Neural cell (in vitro differentiated cells): Measurements from ENCODE around the gene ZNF618. TPM values are rescaled to one million over a fixed set of nuclear protein-coding genes. Genes with fewer than 3 reads are reported as not detected.
"Not testable (repeated sequence)": the region's sequence is repeated elsewhere in the genome, so short reads cannot be mapped to it uniquely, and the experiment has no call there.

Source experiments
- H2AFZ ChIP-seq: fragments of 200-600, 300-800 bp; sonication (generic), shearing (Covaris generic); 2 replicates; pipeline ENCODE4 v1.6.0; 2014; ENCODE audit warnings: low read depth, mild to moderate bottlenecking, antibody characterized with exemption, low read length, moderate library complexity
- H3F3A ChIP-seq: fragments of 200-600 bp; shearing (Covaris generic); 2 replicates; pipeline ENCODE4 v1.6.1; 2016; ENCODE audit warnings: mild to moderate bottlenecking, moderate library complexity, mixed read lengths, antibody characterized with exemption, low read length; ENCODE audit not compliant: insufficient read depth, poor library complexity, severe bottlenecking
- H3K27ac ChIP-seq: fragments of 200-600, 300-800 bp; sonication (generic), shearing (Covaris generic); 2 replicates; pipeline ENCODE4 v1.5.1; 2014; ENCODE audit warnings: mild to moderate bottlenecking, low read length, moderate library complexity
- H3K27me3 ChIP-seq: fragments of 300-800, 200-600 bp; sonication (generic), shearing (Covaris generic); 2 replicates; pipeline ENCODE4 v1.6.0; 2014; ENCODE audit warnings: mild to moderate bottlenecking, low read depth, low read length, moderate library complexity; ENCODE audit not compliant: insufficient read depth
- H3K36me3 ChIP-seq: fragments of 300-800, 200-600 bp; sonication (generic), shearing (Covaris generic); 2 replicates; pipeline ENCODE4 v1.5.1; 2014; ENCODE audit warnings: mild to moderate bottlenecking, antibody characterized with exemption, low read length, moderate library complexity; ENCODE audit not compliant: insufficient read depth
- H3K4me2 ChIP-seq: fragments of 300-800, 200-600 bp; sonication (generic), shearing (Covaris generic); 2 replicates; pipeline ENCODE4 v1.6.0; 2014; ENCODE audit warnings: mild to moderate bottlenecking, low read length
- H3K4me3 ChIP-seq: fragments of 300-800, 200-600 bp; sonication (generic), shearing (Covaris generic); 2 replicates; pipeline ENCODE4 v1.5.1; 2014; ENCODE audit warnings: mild to moderate bottlenecking, low read length, moderate library complexity
- H3K79me2 ChIP-seq: fragments of 200-600 bp; shearing (Covaris generic); replicated peaks from 2 replicates; pipeline ENCODE4 v1.6.0; 2014; ENCODE audit warnings: mild to moderate bottlenecking, low read length, moderate library complexity; ENCODE audit not compliant: insufficient read depth
- H3K9ac ChIP-seq: fragments of 300-800, 200-600 bp; sonication (generic), shearing (Covaris generic); 2 replicates; pipeline ENCODE4 v1.6.1; 2016; ENCODE audit warnings: mild to moderate bottlenecking, low read length, mixed read lengths
- H3K9me2 ChIP-seq: fragments of 200-600 bp; shearing (Covaris generic); 2 replicates; pipeline ENCODE4 v1.6.1; 2016; ENCODE audit warnings: mild to moderate bottlenecking, low read length, mixed read lengths; ENCODE audit not compliant: insufficient read depth
- H3K9me3 ChIP-seq: fragments of 200-600, 300-800 bp; sonication (generic), shearing (Covaris generic); 2 replicates; pipeline ENCODE4 v1.6.1; 2016; ENCODE audit warnings: mild to moderate bottlenecking, mixed run types, low read length, moderate library complexity, mixed read lengths
- H4K20me1 ChIP-seq: fragments of 200-600 bp; shearing (Covaris generic); 2 replicates; pipeline ENCODE4 v1.6.1; 2016; ENCODE audit warnings: mild to moderate bottlenecking, mixed run types; ENCODE audit not compliant: insufficient read depth
- EP300 ChIP-seq: fragments of 450-650 bp; conservative IDR thresholded peaks from 2 replicates; pipeline ENCODE4 v1.6.1; 2014; ENCODE audit warnings: antibody characterized with exemption, mild to moderate bottlenecking, moderate library complexity; ENCODE audit not compliant: poor library complexity, severe bottlenecking
- EZH2 ChIP-seq: fragments of 200-600, 300-800 bp; shearing (Covaris generic), sonication (generic); IDR thresholded peaks from 2 replicates; pipeline ENCODE4 v1.6.1; 2014; ENCODE audit warnings: antibody characterized with exemption, low read length, borderline replicate concordance, mild to moderate bottlenecking; ENCODE audit not compliant: insufficient read depth, poor library complexity, severe bottlenecking
- MXI1 ChIP-seq: fragments of 450-650 bp; conservative IDR thresholded peaks from 2 replicates; pipeline ENCODE4 v1.6.1; 2014; ENCODE audit warnings: antibody characterized with exemption, mild to moderate bottlenecking; ENCODE audit not compliant: poor library complexity, severe bottlenecking
- POLR2AphosphoS5 ChIP-seq: IDR thresholded peaks from 2 replicates; pipeline ENCODE4 v1.6.1; 2012
- RAD21 ChIP-seq: fragments of 450-650 bp; conservative IDR thresholded peaks from 2 replicates; pipeline ENCODE4 v1.6.1; 2014; ENCODE audit warnings: antibody characterized with exemption, mild to moderate bottlenecking, moderate library complexity
- SMC3 ChIP-seq: fragments of 450-650 bp; conservative IDR thresholded peaks from 2 replicates; pipeline ENCODE4 v1.6.1; 2014; ENCODE audit warnings: antibody characterized with exemption, mild to moderate bottlenecking, moderate library complexity; ENCODE audit not compliant: poor library complexity
- TAF1 ChIP-seq: IDR thresholded peaks from 2 replicates; pipeline ENCODE4 v1.6.1; 2012; ENCODE audit warnings: low read depth
- polyA plus RNA-seq: library from polyadenylated mRNA; depleted of rRNA; stranded (reverse); fragments of >200 nt; gene quantifications from 2 replicates; pipeline ENCODE4 v1.2.3, GENCODE V29; 2014
- TF ChIP-seq, protein P1 (sequence below): IDR thresholded peaks from 2 replicates; pipeline ENCODE4 v1.6.1; 2012; ENCODE audit warnings: borderline replicate concordance
- TF ChIP-seq, protein P2 (sequence below): fragments of 450-650 bp; IDR thresholded peaks from 2 replicates; pipeline ENCODE4 v1.5.1; 2014; ENCODE audit warnings: antibody characterized with exemption, mild to moderate bottlenecking, moderate library complexity; ENCODE audit not compliant: poor library complexity, severe bottlenecking

ZNF618 gene
- polyA plus RNA-seq, 1 donor from 2014 or later = 7.1 TPM

DNA sequence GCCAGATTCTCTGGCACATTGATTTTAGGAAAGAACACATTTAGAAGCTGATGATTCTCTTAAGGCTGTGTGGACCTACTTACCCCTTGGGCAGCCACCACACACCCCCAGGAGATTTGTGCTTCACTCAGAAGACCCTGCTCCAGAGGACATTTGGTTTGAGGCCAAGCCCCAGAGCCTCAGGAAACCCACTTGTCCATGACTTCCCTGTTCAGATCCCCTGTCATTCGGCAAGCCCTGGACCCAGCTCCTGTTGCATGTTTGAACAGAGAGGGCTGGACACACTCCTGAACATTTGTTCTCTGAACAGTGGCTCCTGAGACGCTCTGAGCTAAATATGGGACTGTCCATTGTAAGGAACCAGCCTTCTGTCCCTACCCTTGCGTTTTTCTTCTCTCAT is 119.9 kb downstream of the ZNF618 start:
- H3K9ac ChIP-seq = no peak overlapping the region
- no peak overlapping the region for H3K4me3 ChIP-seq
- H3K79me2 ChIP-seq = no peaks in the 10 kb centered on the region
- TF ChIP-seq EP300 (no peak), EZH2 (no peak), POLR2AphosphoS5 (no peak), RAD21 (no peak), TAF1 (no peak), MXI1 (no peak), SMC3 (no peak)
- TF ChIP-seq, protein P1, sequence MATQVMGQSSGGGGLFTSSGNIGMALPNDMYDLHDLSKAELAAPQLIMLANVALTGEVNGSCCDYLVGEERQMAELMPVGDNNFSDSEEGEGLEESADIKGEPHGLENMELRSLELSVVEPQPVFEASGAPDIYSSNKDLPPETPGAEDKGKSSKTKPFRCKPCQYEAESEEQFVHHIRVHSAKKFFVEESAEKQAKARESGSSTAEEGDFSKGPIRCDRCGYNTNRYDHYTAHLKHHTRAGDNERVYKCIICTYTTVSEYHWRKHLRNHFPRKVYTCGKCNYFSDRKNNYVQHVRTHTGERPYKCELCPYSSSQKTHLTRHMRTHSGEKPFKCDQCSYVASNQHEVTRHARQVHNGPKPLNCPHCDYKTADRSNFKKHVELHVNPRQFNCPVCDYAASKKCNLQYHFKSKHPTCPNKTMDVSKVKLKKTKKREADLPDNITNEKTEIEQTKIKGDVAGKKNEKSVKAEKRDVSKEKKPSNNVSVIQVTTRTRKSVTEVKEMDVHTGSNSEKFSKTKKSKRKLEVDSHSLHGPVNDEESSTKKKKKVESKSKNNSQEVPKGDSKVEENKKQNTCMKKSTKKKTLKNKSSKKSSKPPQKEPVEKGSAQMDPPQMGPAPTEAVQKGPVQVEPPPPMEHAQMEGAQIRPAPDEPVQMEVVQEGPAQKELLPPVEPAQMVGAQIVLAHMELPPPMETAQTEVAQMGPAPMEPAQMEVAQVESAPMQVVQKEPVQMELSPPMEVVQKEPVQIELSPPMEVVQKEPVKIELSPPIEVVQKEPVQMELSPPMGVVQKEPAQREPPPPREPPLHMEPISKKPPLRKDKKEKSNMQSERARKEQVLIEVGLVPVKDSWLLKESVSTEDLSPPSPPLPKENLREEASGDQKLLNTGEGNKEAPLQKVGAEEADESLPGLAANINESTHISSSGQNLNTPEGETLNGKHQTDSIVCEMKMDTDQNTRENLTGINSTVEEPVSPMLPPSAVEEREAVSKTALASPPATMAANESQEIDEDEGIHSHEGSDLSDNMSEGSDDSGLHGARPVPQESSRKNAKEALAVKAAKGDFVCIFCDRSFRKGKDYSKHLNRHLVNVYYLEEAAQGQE = no peak
- TF ChIP-seq, protein P2, sequence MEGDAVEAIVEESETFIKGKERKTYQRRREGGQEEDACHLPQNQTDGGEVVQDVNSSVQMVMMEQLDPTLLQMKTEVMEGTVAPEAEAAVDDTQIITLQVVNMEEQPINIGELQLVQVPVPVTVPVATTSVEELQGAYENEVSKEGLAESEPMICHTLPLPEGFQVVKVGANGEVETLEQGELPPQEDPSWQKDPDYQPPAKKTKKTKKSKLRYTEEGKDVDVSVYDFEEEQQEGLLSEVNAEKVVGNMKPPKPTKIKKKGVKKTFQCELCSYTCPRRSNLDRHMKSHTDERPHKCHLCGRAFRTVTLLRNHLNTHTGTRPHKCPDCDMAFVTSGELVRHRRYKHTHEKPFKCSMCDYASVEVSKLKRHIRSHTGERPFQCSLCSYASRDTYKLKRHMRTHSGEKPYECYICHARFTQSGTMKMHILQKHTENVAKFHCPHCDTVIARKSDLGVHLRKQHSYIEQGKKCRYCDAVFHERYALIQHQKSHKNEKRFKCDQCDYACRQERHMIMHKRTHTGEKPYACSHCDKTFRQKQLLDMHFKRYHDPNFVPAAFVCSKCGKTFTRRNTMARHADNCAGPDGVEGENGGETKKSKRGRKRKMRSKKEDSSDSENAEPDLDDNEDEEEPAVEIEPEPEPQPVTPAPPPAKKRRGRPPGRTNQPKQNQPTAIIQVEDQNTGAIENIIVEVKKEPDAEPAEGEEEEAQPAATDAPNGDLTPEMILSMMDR = no peak
- no peaks in the 10 kb centered on the region for H4K20me1 ChIP-seq
- no peaks in the 10 kb centered on the region for H3K27me3 ChIP-seq
- no peaks in the 10 kb centered on the region for H3F3A ChIP-seq
- no peaks in the 10 kb centered on the region for H3K9me3 ChIP-seq
- no peaks in the 10 kb centered on the region for H3K9me2 ChIP-seq
- no peak overlapping the region for H2AFZ ChIP-seq
- H3K36me3 ChIP-seq = no peaks in the 10 kb centered on the region
- H3K4me2 ChIP-seq = no peak overlapping the region
- no peak overlapping the region for H3K27ac ChIP-seq

DNA sequence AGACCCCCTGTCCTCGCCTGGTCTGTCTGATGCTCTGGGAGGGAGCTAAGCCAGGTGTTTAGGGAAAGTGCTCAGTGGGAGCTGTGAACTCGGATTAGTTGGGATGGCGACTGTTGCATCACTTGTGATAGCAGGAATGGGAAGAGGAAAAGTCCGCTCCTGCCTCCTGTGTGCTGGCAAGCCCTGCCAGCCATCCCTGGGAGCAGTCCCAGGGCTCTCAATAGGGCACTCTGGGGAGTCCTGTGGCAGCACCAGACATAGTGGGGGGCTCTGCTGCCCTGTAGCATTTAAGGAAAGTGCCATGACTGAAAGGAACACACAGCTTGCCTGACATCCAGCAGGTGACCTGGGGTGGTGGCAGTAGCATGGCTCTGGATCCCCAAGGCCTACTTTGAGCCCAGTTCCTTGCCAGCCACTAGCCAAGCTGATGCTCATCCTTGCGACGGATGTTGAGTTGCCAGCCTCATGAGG is 120.5 kb downstream of the ZNF618 start:
- TF ChIP-seq TAF1 = no peak
- TF ChIP-seq EP300 = no peak

DNA sequence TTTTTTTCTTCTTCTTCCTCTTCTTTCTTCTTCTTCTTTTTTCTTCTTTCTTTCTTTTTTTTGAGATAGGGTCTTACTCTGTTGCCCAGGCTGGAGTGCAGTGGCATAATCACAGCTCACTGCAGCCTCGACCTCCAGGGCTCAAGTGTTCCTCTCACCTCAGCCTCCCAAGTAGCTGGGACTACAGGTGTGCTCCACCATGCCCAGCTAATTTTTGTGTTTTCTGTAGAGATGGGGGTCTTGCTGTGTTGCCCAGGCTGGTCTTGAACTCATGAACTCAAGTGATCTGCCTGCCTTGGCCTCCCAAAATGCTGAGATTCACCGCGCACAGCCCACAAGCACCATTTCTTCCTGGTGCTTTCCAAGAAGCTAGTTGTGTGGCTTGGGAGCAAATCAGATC is 121.0 kb downstream of the ZNF618 start:
- H3K9me2 ChIP-seq, H3K36me3 ChIP-seq, H3K4me2 ChIP-seq, H3K27me3 ChIP-seq, H3F3A ChIP-seq, H2AFZ ChIP-seq, H3K9ac ChIP-seq, H3K4me3 ChIP-seq, H4K20me1 ChIP-seq, H3K79me2 ChIP-seq, H3K9me3 ChIP-seq, H3K27ac ChIP-seq: not testable (repeated sequence)

More for the DNA sequence above, 120.5 kb downstream of the ZNF618 start:
- H3F3A ChIP-seq = no peaks in the 10 kb centered on the region
- H4K20me1 ChIP-seq = no peaks in the 10 kb centered on the region
- no peak overlapping the region for H2AFZ ChIP-seq
- no peaks in the 10 kb centered on the region for H3K79me2 ChIP-seq
- H3K4me3 ChIP-seq = no peak overlapping the region
- H3K36me3 ChIP-seq = no peaks in the 10 kb centered on the region
- H3K27ac ChIP-seq = no peak overlapping the region
- no peaks in the 10 kb centered on the region for H3K27me3 ChIP-seq
- no peak overlapping the region for H3K9ac ChIP-seq
- H3K9me2 ChIP-seq = no peaks in the 10 kb centered on the region
- H3K4me2 ChIP-seq = no peak overlapping the region
- no peaks in the 10 kb centered on the region for H3K9me3 ChIP-seq
